Measurements from ENCODE around the gene STING1.

STING1 gene

DNA sequence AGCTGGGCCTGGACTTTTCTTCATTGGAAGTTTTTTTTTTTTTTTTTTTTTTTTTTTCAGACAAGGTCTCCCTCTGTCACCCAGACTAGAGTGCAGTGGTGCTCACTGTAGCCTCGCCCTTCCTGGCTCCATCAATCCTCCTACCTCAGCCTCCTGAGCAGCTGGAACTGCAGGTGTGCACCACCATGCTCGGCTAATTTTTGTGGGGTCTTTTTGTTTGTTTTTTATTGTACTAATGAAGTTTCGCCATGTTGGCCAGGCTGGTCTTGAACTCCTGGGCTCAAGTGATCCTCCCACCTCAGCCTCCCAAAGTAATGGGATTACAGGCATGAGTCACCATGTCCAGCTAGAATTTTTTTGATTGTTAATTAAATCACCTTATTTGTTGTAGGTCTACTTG, 46.9 kb downstream of the STING1 start:
- no peak for DNase-seq

DNA sequence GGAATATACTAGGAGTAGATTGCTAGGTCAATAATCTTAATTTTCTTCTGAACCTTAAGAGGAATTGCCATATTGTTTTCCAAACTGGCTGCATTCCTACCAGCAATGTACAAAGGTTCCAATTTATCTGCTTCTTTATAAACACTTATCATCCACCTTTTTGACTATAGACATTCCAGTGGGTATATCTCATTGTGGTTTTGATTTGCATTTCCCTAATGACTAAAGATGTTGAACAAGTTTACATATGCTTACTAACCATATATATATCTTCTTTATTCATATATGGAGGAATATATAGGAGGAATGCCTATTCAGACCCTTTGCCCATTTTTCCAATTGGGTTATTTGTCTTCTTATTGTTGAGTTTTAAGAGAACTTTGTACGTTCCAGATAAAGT, 50.9 kb downstream of the STING1 start:
- no peak for DNase-seq

DNA sequence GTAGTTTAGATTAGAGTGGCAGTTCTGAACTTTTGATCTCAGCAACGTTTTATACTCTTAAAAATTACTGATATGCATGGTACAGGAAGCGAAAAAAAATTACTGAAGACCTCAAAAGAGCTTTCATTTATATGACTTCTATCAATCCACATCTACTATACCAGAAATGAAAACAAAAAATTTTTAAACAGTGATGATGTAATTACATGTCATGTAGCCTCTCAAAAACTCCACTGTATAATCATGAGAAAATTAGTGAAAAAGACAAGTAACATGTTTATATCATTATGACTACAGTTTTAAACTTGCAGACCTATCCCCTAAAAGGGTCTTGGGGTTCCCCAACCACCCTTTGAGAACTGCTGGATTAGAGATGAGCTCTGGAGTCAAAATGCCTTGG, 52.5 kb downstream of the STING1 start:
- no peak for DNase-seq

DNA sequence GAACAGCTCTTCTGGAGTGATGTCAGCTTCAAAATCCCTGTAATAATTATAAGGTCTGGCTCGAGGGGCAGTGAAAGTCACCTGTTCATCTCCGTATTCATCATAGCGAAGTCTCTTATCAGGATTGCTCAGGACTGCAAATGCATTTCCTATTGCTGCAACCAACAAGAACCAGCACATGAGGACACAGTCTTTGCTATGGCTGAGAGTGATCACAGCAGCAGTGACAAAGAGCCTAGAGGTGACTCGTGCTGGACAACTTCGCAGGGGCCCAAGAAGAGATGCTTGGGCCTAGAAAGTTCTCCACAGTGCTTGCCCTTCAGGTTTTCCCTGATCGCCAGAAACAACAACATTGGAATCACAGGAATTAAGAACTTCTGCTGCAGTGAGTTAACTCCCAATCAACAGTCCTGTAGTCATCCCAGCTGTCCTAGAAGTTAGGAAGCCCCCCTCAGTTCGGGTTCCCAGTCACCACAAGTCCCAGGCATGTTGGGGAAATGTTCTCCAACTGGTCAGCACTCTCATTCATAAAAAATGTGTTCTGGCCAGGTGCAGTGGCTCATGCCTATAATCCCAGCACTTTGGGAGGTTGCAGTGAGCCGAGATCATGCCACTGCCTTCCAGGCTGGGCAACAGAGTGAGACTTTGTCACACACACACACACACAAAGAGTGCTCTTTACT, 56.2 kb downstream of the STING1 start:
- DNase-seq = no peak
